HepG2 (cell line): ENCODE measurements around the gene CDHR1.

Experiments
- ATF2 ChIP-seq: sonication (generic); formaldehyde crosslinking; IDR thresholded peaks from 2 replicates; pipeline ENCODE4 v1.4.0; 2020; ENCODE audit warnings: missing genetic modification reagents
- CTCF ChIP-seq: sonication (generic); formaldehyde crosslinking; IDR thresholded peaks from 2 replicates; pipeline ENCODE4 v1.5.0; 2020; ENCODE audit warnings: mild to moderate bottlenecking, missing genetic modification reagents, moderate library complexity
- MEIS2 ChIP-seq: sonication (generic); formaldehyde crosslinking; IDR thresholded peaks from 2 replicates; pipeline ENCODE4 v1.9.0; 2021; ENCODE audit warnings: mild to moderate bottlenecking, missing genetic modification reagents
- NFKBIZ ChIP-seq: IDR thresholded peaks from 2 replicates; pipeline ENCODE4 v1.6.1; 2018; ENCODE audit warnings: missing genetic modification reagents, missing compliant biosample characterization
- NPAS2 ChIP-seq: sonication (generic); formaldehyde crosslinking; IDR thresholded peaks from 2 replicates; pipeline ENCODE4 v1.8.0; 2022; ENCODE audit warnings: mild to moderate bottlenecking, missing genetic modification reagents, borderline replicate concordance
- PBX3 ChIP-seq: sonication (generic); formaldehyde crosslinking; IDR thresholded peaks from 2 replicates; pipeline ENCODE4 v1.8.1; 2023; ENCODE audit warnings: missing genetic modification reagents, inconsistent platforms, borderline replicate concordance
- RAD21 ChIP-seq: fragments of 450-650 bp; formaldehyde crosslinking; IDR thresholded peaks from 2 replicates; pipeline ENCODE4 v1.5.0; 2020; ENCODE audit warnings: mild to moderate bottlenecking
- U2AF2 ChIP-seq: fragments of 200-400 bp; formaldehyde crosslinking; IDR thresholded peaks from 2 replicates; pipeline ENCODE4 v1.6.1; 2017; ENCODE audit warnings: low read depth, mild to moderate bottlenecking, low read length
- ZBTB1 ChIP-seq: sonication (generic); formaldehyde crosslinking; IDR thresholded peaks from 2 replicates; pipeline ENCODE4 v1.4.0; 2020; ENCODE audit warnings: missing genetic modification reagents, borderline replicate concordance
- ZBTB7A ChIP-seq: sonication (generic); formaldehyde crosslinking; IDR thresholded peaks from 2 replicates; pipeline ENCODE4 v1.8.0; 2022; ENCODE audit warnings: mild to moderate bottlenecking, missing genetic modification reagents
- ZNF24 ChIP-seq: fragments of 450-650 bp; IDR thresholded peaks from 2 replicates; pipeline ENCODE4 v1.6.1; 2017; ENCODE audit warnings: antibody characterized with exemption, mild to moderate bottlenecking
- ZNF724P ChIP-seq: sonication (generic); formaldehyde crosslinking; IDR thresholded peaks from 2 replicates; pipeline ENCODE4 v1.8.0; 2022; ENCODE audit warnings: missing genetic modification reagents, borderline replicate concordance

- TF ChIP-seq ATF2 (CRISPR knock-in tag) (no peak), MEIS2 (CRISPR knock-in tag) (no peak), ZNF24 (no peak), RAD21 (no peak), ZBTB1 (CRISPR knock-in tag) (no peak), CTCF (no peak), PBX3 (CRISPR knock-in tag) (no peak), U2AF2 (no peak), ZNF724P (CRISPR knock-in tag) (no peak), ZBTB7A (CRISPR knock-in tag) (no peak), NFKBIZ (CRISPR knock-in tag) (no peak), NPAS2 (no peak)
Measured at GRCh38 chr10:84177541-84178141, 16.7 kb upstream of the CDHR1 start.
